Trophoblast cell (in vitro differentiated cells and primary cell): ENCODE data around the gene DNAAF9.

Experiments
- DNase-seq, 2 donors: peaks; one replicate each; pipeline ENCODE4 v3.0.0-alpha.2; 2016
- H2AFZ ChIP-seq: 2 replicates; pipeline ENCODE4 v1.6.1; 2013; ENCODE audit warnings: low read length, moderate library complexity, mild to moderate bottlenecking; ENCODE audit not compliant: insufficient read depth, poor library complexity
- H2AK5ac ChIP-seq: 2 replicates; pipeline ENCODE4 v1.6.1; 2013; ENCODE audit warnings: mild to moderate bottlenecking, low read length
- H2BK120ac ChIP-seq: 2 replicates; pipeline ENCODE4 v1.6.1; 2013; ENCODE audit warnings: low read length, mild to moderate bottlenecking, moderate library complexity; ENCODE audit not compliant: insufficient read depth, poor library complexity
- H2BK12ac ChIP-seq: 2 replicates; pipeline ENCODE4 v1.6.1; 2013; ENCODE audit warnings: mild to moderate bottlenecking, low read length, moderate library complexity
- H2BK5ac ChIP-seq: 2 replicates; pipeline ENCODE4 v1.6.1; 2013; ENCODE audit warnings: low read length, low read depth, moderate library complexity, mild to moderate bottlenecking; ENCODE audit not compliant: poor library complexity
- H3K14ac ChIP-seq: 2 replicates; pipeline ENCODE4 v1.6.1; 2013; ENCODE audit warnings: mild to moderate bottlenecking, low read length
- H3K18ac ChIP-seq: 2 replicates; pipeline ENCODE4 v1.6.1; 2013; ENCODE audit warnings: mild to moderate bottlenecking, low read length
- H3K23ac ChIP-seq: 2 replicates; pipeline ENCODE4 v1.6.1; 2013; ENCODE audit warnings: low read length
- H3K27ac ChIP-seq: 2 replicates; pipeline ENCODE4 v1.5.1; 2013; ENCODE audit warnings: low read depth, mild to moderate bottlenecking, inconsistent platforms, low read length, moderate library complexity
- H3K27me3 ChIP-seq: 2 replicates; pipeline ENCODE4 v1.6.1; 2013; ENCODE audit warnings: inconsistent platforms, mild to moderate bottlenecking, low read length, moderate library complexity; ENCODE audit not compliant: insufficient read depth
- H3K36me3 ChIP-seq, 2 experiments: 1 replicate in 1 of 2; 2 replicates in 1 of 2; pipeline ENCODE4 v1.6.1; 2013; ENCODE audit warnings: low read length in 2 of 2, mild to moderate bottlenecking in 2 of 2, moderate library complexity in 1 of 2; ENCODE audit not compliant: insufficient read depth in 2 of 2, control insufficient read depth in 1 of 2
- H3K4ac ChIP-seq: 2 replicates; pipeline ENCODE4 v1.6.1; 2013; ENCODE audit warnings: low read depth, mild to moderate bottlenecking, low read length, moderate library complexity
- H3K4me1 ChIP-seq, 2 experiments: 1 replicate in 1 of 2; 2 replicates in 1 of 2; pipeline ENCODE4 v1.6.1; 2013; ENCODE audit warnings: low read length in 2 of 2, mild to moderate bottlenecking in 2 of 2, moderate library complexity in 1 of 2; ENCODE audit not compliant: insufficient read depth in 2 of 2, control insufficient read depth in 1 of 2
- H3K4me2 ChIP-seq: 2 replicates; pipeline ENCODE4 v1.6.1; 2013; ENCODE audit warnings: inconsistent platforms, mild to moderate bottlenecking, low read length, moderate library complexity
- H3K4me3 ChIP-seq: 2 replicates; pipeline ENCODE4 v1.5.1; 2013; ENCODE audit warnings: mild to moderate bottlenecking, low read depth, low read length, inconsistent platforms
- H3K79me1 ChIP-seq: one replicate; pipeline ENCODE4 v1.6.1; 2013; ENCODE audit warnings: low read length
- H3K79me2 ChIP-seq: 2 replicates; pipeline ENCODE4 v1.6.1; 2013; ENCODE audit warnings: low read length, mild to moderate bottlenecking; ENCODE audit not compliant: control insufficient read depth, insufficient read depth, poor library complexity
- H3K9ac ChIP-seq: 2 replicates; pipeline ENCODE4 v1.6.1; 2013; ENCODE audit warnings: mild to moderate bottlenecking, low read length
- H3K9me3 ChIP-seq: 2 replicates; pipeline ENCODE4 v1.6.1; 2013; ENCODE audit warnings: low read depth, mild to moderate bottlenecking, control low read depth, inconsistent platforms, low read length; ENCODE audit not compliant: insufficient read depth
- H4K12ac ChIP-seq: 2 replicates; pipeline ENCODE4 v1.6.1; 2013; ENCODE audit warnings: low read depth, mild to moderate bottlenecking, low read length, moderate library complexity
- H4K8ac ChIP-seq: 2 replicates; pipeline ENCODE4 v1.6.1; 2013; ENCODE audit warnings: low read depth, mild to moderate bottlenecking, low read length, moderate library complexity
- H4K91ac ChIP-seq: one replicate; pipeline ENCODE4 v1.6.1; 2013; ENCODE audit warnings: low read depth, mild to moderate bottlenecking, low read length, moderate library complexity
- WGBS: extraction: QIAGEN DNeasy Blood & Tissue Kit; methylation state at CpG from one replicate; pipeline ENCODE4 v1.1.7; 2013; ENCODE audit warnings: missing lambda C conversion rate; ENCODE audit not compliant: insufficient read length, insufficient coverage; ENCODE audit errors: extremely low coverage; 5-methylcytosine and 5-hydroxymethylcytosine counted together

Gene DNAAF9

GRCh38 chr20:3383878-3384495 is 23.5 kb downstream of the DNAAF9 start:
- H3K27me3 ChIP-seq = no peaks in the 10 kb centered on the region
- H2BK12ac ChIP-seq = no peak overlapping the region
- no peak overlapping the region for H2AFZ ChIP-seq
- no peak overlapping the region for H3K4me3 ChIP-seq
- H2BK120ac ChIP-seq = no peak overlapping the region
- H3K36me3 ChIP-seq = no peaks in the 10 kb centered on the region
- no peaks in the 10 kb centered on the region for H3K4me1 ChIP-seq
- H4K12ac ChIP-seq = no peak overlapping the region
- H3K79me1 ChIP-seq = no peaks in the 10 kb centered on the region
- no CpG with 5 or more reads among the region's 7 CpGs for WGBS
- no peak overlapping the region for H3K23ac ChIP-seq
- H2BK5ac ChIP-seq = no peak overlapping the region
- no peak overlapping the region for H4K91ac ChIP-seq
- peak in 1 of 2 donors; percentile 66 for DNase-seq
- H3K4me2 ChIP-seq = no peak overlapping the region
- no peak overlapping the region for H3K14ac ChIP-seq
- H3K79me2 ChIP-seq = no peaks in the 10 kb centered on the region
- no peak overlapping the region for H3K4ac ChIP-seq
- H3K9ac ChIP-seq = no peak overlapping the region
- H3K18ac ChIP-seq = no peak overlapping the region
- no peaks in the 10 kb centered on the region for H3K9me3 ChIP-seq
- no peak overlapping the region for H3K27ac ChIP-seq
- H2AK5ac ChIP-seq = no peak overlapping the region
- no peak overlapping the region for H4K8ac ChIP-seq

- Histone ChIP-seq H4K12ac (no peak overlapping the region), H3K36me3 (no peaks in the 10 kb centered on the region), H3K23ac (no peak overlapping the region), H4K91ac (no peak overlapping the region), H3K4me3 (no peak overlapping the region), H3K79me2 (no peaks in the 10 kb centered on the region), H3K27ac (no peak overlapping the region), H2BK5ac (no peak overlapping the region), H2AFZ (no peak overlapping the region), H3K9ac (no peak overlapping the region), H3K4me2 (no peak overlapping the region), H2BK12ac (no peak overlapping the region), H3K27me3 (no peaks in the 10 kb centered on the region), H3K9me3 (no peaks in the 10 kb centered on the region), H3K18ac (no peak overlapping the region), H3K14ac (no peak overlapping the region), H3K4ac (no peak overlapping the region), H2BK120ac (no peak overlapping the region), H2AK5ac (no peak overlapping the region), H4K8ac (no peak overlapping the region), H3K79me1 (no peaks in the 10 kb centered on the region), H3K4me1 (peaks cover 4% of the 10 kb centered on the region in 2 experiments)
- WGBS = no CpG with 5 or more reads among the region's 3 CpGs
- DNase-seq = no peak
Observed at GRCh38 chr20:3382836-3383235, 24.6 kb downstream of the DNAAF9 start.

GRCh38 chr20:3380228-3381070 is 27.0 kb downstream of the DNAAF9 start:
- no peak overlapping the region for H4K8ac ChIP-seq
- no peaks in the 10 kb centered on the region for H3K27me3 ChIP-seq
- no peak overlapping the region for H3K23ac ChIP-seq
- DNase-seq = peak in 1 of 2 donors; percentile 55
- no peak overlapping the region for H2AK5ac ChIP-seq
- H3K4me1 ChIP-seq = peaks cover 6 to 7% of the 10 kb centered on the region in 2 experiments
- H3K27ac ChIP-seq = no peak overlapping the region
- H4K91ac ChIP-seq = no peak overlapping the region
- no peak overlapping the region for H2BK5ac ChIP-seq
- H3K9me3 ChIP-seq = no peaks in the 10 kb centered on the region
- H3K79me1 ChIP-seq = no peaks in the 10 kb centered on the region
- H3K14ac ChIP-seq = no peak overlapping the region
- H3K4me3 ChIP-seq = no peak overlapping the region
- H3K79me2 ChIP-seq = no peaks in the 10 kb centered on the region
- no peak overlapping the region for H4K12ac ChIP-seq
- H2AFZ ChIP-seq = no peak overlapping the region
- H3K4ac ChIP-seq = no peak overlapping the region
- no CpG with 5 or more reads among the region's 2 CpGs for WGBS
- no peak overlapping the region for H3K9ac ChIP-seq
- H3K36me3 ChIP-seq = peaks cover 0 to 3% of the 10 kb centered on the region in 2 experiments
- no peak overlapping the region for H2BK12ac ChIP-seq
- no peak overlapping the region for H3K4me2 ChIP-seq
- no peak overlapping the region for H3K18ac ChIP-seq
- H2BK120ac ChIP-seq = no peak overlapping the region

GRCh38 chr20:3378138-3378537 is 29.3 kb downstream of the DNAAF9 start:
- Histone ChIP-seq H2BK12ac (no peak overlapping the region), H2AK5ac (no peak overlapping the region), H4K91ac (no peak overlapping the region), H3K9me3 (no peaks in the 10 kb centered on the region), H3K14ac (no peak overlapping the region), H3K4me1 (peaks cover 6 to 7% of the 10 kb centered on the region in 2 experiments), H4K8ac (no peak overlapping the region), H3K4ac (no peak overlapping the region), H2AFZ (no peak overlapping the region), H3K18ac (no peak overlapping the region), H3K23ac (peak overlapping the region; percentile 70), H3K4me2 (no peak overlapping the region), H3K27me3 (no peaks in the 10 kb centered on the region), H3K4me3 (no peak overlapping the region), H3K9ac (no peak overlapping the region), H3K79me2 (no peaks in the 10 kb centered on the region), H3K27ac (no peak overlapping the region), H4K12ac (no peak overlapping the region), H3K79me1 (no peaks in the 10 kb centered on the region), H2BK5ac (no peak overlapping the region), H2BK120ac (no peak overlapping the region), H3K36me3 (peaks cover 4 to 6% of the 10 kb centered on the region in 2 experiments)
- no peak for DNase-seq
- no CpG with 5 or more reads among the region's 2 CpGs for WGBS
